ENCODE data around the gene MMP10.

Gene MMP10

DNA sequence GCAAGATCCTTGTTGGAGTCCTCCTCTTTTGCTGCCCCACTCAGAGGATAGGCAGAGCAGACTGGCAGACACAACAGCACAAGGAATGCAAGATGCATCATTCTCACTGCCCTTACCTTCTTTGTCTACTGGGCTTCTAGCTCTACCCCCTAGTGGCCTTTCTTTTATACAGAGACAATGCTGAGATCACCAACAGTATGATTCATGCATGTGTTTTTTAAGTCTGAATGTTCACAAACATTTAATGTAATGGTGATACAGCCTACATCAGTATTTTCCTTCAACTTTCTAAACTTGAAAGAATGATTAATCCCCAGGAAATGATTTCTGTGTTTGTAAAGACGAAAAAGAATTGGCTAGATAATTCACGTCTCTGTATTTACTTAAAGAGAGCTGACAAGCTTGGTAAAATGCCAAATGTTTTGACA is at the start of gene MMP10:
TSS of gene MMP10 (minus strand) at position 138 of the 428 bp plus-strand sequence. CDS start at position 101, 37 bp downstream.
- no peak for DNase-seq (ENCODE audit: low read depth in 2 of 2, low spot score in 1 of 2)

DNA sequence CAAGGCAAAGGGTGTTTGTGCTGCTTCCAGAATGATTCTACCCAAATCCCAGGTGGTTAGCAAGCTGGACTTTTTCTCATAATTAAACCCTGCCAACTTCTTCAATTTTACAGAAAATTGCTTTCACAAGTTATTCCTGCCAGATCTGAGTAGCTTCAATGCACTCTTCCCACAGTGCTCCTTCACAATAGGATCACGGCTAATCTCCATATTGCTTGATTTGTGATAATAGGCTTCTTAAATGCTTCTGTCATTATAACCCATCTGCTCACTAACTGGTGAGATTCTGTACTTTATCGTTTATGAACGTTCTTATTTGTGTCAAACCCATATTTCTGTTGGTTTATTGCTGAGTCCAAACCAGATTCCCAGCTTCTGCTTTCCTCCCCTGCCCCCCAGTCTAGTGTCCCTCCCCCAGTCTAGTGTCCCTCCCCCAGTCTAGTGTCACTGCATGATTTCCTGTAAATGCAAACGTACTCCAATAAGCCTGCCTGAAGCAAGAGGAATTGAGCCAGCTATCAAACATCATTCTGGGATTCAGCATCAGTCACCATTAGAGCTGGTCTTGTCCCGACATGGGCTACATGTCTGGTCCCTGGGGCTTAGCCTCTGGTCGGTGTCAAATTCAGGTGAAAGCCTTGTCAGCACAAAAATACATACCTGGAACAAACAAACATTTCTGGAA is 49.0 kb upstream of the MMP10 start:
- DNase-seq (ENCODE audit: low read depth in 2 of 2, low spot score in 1 of 2): no peak

DNA sequence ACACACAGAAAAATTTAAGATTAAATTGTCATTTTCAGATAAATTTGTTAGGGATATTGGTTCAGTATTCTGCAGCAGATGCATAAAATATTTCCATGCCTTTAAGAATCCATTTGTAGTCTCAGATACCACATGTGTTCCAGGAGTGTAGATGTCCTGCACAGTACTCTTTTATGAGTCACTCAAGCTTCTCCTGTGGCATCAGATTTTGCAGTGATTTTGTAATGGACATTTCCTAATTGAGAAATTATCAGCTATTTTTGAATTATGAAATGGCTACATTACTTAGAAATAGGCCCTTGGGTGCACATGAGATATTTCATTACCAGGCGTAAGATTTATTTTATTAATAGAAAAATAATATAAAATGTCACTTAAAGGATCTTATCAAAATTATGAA is 44.1 kb upstream of the MMP10 start:
- DNase-seq (ENCODE audit: low read depth in 2 of 2, low spot score in 1 of 2): no peak

DNA sequence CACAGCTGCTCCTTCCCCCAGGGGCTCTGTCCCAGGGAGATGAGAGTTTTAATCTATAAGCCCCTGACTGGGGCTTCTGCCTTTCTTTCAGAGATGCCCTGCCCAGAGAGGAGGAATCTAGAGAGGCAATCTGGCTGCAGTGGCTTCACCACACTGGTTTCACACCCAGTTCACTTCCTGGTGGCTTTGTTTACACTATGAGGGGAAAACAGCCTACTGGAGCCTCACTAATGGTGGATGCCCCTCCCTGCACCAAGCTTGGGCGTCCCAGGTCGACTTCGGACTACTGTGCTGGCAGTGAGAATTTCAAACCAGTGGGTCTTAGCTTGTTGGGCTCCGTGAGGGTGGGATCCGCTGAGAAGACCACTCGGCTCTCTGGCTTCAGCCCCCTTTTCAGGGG is 39.1 kb upstream of the MMP10 start:
- no peak for DNase-seq (ENCODE audit: low read depth in 2 of 2, low spot score in 1 of 2)

DNA sequence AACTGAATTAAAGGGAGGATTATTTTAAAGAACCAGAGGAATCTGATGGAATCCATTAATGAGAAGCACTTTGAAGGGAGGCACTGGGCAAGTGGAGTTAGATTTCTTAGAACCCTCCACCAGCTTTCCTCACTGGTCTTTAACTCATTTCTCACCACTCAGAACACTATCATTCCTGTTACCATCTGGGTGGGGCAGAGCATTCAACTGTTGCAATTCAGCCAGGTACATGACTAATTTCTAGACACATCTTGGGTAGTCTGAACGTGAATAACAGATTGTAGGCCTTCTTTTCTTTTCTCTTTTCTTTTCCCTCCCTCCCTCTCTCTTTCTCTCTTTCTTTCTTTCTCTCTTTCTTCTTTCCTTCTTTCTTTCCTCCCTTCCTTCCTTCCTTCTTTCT is 33.1 kb upstream of the MMP10 start:
- no peak for DNase-seq (ENCODE audit: low read depth in 2 of 2, low spot score in 1 of 2)

DNA sequence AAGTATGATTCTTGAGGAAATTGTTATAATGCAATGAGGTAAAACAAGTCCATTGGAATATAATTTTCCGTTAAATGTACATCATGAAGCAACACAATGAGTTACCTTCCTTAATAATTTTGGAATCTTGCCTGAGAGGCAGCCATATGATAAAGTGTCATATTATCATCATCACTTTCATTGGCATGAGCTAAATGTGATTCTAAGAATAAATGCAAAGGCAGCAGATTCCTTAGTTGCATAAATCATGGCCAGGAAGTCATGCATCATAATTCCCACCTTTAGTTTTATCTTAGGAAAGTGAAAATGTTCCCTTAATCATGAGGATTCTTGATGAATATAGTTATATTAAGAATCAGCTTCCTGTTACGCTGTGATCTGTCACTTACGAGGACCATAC is 31.8 kb upstream of the MMP10 start:
- no peak for DNase-seq (ENCODE audit: low read depth in 2 of 2, low spot score in 1 of 2)

DNA sequence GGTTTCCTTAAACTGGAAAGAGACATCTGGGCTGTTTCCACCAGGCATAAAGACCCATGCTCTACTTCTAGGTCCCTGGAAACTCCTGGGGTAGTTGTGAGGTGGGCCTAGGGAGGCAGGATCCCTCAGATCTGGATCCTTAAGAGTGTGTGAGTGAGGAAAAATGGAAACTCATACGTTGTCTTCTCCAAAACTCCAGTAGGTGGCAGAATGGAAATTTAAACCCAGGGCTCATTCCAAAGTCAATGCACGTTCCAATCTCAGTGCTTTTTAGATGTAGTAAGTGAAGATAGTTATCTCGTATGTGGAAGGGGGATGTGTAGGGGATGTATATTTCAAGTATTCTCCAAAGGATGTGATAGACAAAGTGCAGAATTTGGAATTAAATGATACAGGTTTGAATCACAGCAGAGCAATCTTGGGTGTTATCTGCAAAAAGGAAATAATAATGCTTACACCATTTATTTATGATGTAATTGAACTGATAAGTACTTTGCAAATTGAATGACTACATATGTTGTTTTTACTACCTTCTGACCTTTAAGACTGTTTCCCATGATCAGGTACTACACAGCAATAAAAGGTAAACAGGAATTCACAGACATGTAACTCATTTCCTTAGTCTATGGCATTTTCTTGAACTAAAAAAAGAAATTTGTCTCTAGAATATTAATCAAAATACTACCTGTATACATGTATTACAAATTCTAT is 30.7 kb upstream of the MMP10 start:
- no peak for DNase-seq (ENCODE audit: low read depth in 2 of 2, low spot score in 1 of 2)

DNA sequence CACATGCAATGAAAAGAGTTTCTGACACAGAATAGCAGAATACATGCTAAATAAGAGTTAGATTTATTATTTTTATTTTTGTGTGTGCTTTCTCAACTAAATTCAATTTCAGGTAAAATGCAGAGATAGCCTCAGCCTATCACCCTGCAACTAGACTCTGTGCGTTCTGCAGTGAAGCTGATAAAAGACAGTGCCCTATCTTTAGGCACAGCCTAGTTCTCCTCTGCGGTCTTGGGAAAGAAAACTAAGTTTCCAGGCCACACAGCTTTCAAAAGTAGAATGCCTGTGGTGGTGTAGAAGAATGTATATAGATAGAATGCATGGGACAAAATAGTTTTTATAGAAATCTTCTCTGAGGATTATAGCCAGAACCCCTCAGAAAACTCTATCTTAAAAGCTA is 29.5 kb upstream of the MMP10 start:
- DNase-seq (ENCODE audit: low read depth in 2 of 2, low spot score in 1 of 2): no peak

DNA sequence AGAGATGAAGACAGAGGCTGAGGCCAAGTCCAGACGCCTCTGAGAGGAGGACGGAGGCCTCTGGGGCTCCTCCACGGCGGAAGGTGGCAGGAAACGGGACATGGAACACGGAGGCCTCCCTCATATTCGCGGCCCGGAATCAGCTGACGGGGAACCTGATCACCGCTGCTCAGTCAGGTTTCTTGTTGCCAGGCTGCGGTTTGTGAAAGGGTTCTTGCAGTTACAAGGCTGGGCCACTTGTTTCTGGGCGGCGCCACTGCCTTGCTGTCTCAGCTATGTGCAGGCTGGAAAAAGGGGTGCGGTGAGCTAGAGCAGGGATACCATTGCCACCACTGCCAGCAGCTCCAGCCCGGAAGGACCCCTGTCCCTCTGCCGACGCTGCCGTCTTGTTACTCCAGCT is 27.5 kb upstream of the MMP10 start:
- DNase-seq (ENCODE audit: low read depth in 2 of 2, low spot score in 1 of 2): no peak

DNA sequence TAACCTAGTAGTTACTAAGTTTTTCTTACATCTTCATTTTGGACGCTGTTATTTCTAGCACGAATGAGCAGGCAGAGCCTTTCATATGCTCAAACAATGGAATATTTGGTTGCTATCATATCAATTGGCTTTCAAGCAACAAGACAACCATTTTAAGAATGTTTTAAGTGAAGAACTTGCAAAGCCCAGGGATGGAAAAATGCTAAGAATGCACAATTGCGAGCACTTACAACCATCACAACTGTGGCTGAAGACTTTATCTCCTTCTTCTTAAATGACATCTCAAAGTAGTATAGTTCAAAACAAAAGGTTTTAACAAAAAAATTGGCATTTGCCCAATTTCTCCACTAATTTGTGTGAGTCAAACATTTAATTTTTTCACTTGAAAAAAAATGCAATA is 25.9 kb upstream of the MMP10 start:
- no peak for DNase-seq (ENCODE audit: low read depth in 2 of 2, low spot score in 1 of 2)

DNA sequence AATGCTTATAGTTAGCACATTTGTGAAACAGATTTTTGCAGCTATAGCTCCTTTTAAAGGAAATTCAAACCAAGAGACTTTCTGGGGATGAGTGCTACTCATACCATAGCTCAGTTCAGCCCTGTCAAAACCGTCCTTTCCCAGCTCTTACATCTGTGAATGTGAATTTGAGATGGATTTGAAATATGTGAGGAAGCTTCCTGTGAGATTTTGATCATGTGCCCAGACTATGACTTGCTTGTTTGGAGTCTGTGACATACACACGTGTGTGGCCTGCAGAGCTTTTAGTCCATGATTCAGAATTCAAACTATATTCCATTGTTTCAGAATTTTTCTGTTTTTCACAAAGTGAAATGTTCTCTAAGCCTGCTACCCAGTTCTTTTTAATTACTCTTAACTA is 21.9 kb upstream of the MMP10 start:
- no peak for DNase-seq (ENCODE audit: low read depth in 2 of 2, low spot score in 1 of 2)

DNA sequence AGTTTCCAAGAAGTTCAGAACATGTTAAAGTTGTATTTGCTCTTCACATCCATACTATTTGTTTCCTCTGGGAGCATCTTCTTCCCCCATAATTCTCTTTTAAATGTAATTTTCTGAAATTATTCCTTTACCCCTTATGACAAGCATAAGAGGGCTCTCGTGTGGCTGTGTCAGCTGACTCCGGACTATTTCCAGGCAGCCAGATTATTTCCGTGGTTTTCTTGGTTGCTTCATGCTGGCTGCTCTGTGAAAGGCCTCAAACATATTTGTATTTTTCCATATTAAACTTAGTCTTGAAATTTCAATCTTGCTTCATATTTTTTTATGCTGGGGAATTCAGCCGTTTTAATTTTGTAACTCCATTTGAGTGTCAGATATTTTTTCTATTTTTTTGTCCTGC is 20.3 kb upstream of the MMP10 start:
- DNase-seq (ENCODE audit: low read depth in 2 of 2, low spot score in 1 of 2): no peak

DNA sequence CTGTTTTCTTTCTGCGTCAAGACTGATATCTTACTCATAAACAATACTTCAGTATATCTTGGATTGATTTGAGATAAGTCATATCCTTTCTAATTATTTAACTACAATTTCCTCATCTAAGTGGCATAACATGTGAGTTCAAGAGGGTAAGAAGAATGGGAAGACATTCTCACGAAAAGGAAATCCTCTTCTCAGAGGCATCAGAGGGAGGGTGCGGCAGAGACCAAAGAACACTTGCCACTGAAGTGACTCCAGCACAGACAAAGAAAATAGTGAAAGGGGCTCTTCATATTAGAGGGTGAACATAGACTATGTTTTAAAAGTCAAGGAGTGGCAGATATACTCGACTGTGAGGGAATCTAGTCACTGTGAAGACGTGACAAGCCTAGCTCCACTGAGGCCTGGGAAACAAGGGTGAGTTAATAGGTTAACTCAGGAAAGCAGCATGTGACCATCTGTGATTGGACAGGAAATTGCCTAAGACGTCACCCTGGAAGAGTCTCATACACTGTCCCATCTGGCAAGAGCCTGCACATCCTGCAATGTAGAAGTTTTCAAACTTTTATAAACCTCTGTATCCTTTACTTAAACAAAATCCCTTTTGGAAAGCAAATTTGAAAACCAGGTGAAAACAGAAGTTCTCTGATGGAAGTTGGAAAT is 19.4 kb upstream of the MMP10 start:
- DNase-seq (ENCODE audit: low read depth in 2 of 2, low spot score in 1 of 2): no peak

DNA sequence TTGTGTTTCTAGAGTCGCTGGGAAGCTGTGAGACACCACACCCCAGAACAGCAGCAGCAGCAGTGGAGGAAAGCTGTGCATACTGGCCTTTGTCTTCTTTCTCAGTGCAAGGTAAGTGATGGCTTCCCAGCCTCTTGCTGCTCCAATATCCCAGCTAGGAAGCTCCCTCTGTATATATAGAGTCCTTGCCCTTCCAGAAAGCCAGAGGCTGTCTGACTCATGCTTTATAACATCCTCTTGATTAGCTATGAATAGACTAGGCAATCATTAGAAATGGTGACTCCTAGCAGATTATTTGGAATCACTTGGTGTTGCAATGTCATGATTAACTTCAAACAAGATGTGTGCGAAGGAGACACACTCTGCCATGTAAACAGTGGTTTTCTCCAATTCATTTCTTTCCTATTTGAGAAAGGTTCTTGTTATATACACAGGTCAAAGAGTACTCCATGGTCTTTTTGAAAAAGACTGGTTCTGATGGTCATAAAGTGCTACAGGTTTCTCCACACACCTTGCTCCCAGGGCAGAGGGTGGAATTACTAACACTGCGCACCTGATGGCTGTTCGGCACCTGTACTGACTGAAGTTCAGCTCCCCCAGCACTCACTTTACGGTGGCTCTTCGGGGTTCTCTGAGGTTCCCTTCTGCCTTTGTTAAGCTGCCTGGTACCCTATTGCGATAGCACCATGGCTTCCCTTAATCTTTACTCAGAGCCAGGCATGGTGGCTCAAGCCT is 17.8 kb upstream of the MMP10 start, which contains the start of gene MMP1:
TSS of gene MMP1 (minus strand) at position 149 of the 735 bp plus-strand sequence. CDS start at position 81, 68 bp downstream.
- DNase-seq (ENCODE audit: low read depth in 2 of 2, low spot score in 1 of 2): no peak

DNA sequence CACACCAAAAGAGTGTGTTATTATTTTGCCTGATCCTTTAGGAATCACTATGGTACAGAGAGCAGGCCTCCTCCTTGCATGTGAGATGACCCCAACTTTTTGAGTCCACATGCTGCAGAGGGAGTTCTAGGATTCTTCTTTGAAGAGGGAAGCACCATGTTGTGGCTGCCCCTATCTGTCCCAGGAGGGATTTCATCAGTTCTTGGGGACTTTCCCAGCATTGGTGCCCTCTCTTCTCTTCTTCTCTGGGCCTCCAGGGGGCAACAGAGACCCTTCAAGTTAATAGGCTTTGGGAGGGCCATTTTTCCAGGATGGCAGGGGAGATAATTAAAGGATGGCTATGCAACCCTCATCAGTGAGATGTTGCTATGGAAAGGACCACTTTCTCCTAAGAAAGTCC is 14.0 kb upstream of the MMP10 start:
- no peak for DNase-seq (ENCODE audit: low read depth in 2 of 2, low spot score in 1 of 2)

DNA sequence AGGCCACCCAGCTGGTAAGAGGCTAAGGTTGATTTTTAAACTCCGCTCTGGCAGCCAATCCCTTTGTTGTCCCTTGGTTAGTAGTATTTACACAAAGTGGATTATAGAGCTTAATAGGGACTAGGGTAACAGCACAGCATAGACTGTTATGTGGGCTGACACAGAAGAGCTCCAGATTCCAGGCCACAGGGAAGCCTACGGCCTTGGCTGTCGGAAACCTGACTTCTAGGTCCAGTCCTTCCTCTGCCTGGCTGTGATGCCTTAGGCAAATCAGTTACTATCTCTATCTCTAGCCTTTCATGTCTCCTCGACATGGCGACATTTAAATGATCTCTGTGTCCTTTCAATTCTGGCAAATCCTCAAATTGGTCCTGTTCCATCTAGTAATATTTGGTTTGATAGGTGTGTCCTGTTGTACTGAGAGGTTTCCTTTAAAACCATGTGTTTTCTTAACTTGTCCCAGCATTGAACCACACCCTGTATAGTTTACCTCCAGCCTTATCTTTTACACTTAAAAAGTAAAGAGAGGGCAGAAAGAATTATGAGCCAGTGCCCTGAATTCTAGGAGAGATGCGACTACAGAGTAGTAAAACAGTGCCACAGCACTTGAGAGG is 13.4 kb upstream of the MMP10 start:
- no peak for DNase-seq (ENCODE audit: low read depth in 2 of 2, low spot score in 1 of 2)

DNA sequence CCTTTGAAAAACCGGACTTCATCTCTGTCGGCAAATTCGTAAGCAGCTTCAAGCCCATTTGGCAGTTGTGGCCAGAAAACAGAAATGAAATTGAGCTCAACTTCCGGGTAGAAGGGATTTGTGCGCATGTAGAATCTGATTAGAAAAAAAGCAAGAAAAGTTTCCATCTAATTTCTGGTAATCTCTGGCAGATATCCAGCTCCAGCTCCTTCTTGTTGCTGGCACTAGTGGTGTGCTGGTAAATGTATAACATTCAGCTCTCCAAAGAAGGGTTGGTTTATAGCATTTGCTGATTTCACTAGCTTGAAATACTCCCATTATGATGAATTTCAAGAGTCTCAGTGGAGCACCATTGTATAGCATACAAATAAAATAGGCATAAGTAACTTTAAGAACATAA is 12.2 kb upstream of the MMP10 start:
- no peak for DNase-seq (ENCODE audit: low read depth in 2 of 2, low spot score in 1 of 2)

DNA sequence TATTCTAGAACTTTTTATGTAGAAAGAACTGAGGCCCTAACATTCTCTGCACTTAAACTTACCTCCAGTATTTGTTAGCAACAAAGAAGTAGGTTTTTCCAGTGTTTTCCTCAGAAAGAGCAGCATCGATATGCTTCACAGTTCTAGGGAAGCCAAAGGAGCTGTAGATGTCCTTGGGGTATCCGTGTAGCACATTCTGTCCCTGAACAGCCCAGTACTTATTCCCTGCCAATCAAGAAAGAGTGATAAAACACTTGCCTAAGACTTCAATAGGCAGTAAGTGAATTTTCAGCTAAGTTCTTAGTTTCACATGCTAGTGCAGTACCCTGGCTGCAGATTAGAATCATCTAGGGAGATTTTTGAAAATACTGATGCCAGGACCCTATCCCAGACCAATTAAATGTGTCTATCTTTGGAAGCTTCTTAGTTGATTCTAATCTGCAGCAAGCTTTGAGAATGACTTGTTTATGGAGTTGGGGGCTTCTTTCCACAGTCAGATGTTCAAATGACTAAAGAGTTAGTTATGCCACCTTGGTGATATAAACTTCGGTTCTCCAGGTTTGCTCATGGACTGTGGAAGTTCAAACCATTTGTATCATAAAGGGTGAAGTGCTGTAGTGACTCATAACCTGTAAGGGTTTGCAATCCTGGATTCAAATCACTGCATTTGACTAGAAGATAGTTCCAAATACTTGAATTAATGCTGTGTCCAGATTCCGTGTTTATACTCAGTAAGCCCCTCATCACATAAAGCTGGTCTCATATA is 11.0 kb upstream of the MMP10 start:
- no peak for DNase-seq (ENCODE audit: low read depth in 2 of 2, low spot score in 1 of 2)

DNA sequence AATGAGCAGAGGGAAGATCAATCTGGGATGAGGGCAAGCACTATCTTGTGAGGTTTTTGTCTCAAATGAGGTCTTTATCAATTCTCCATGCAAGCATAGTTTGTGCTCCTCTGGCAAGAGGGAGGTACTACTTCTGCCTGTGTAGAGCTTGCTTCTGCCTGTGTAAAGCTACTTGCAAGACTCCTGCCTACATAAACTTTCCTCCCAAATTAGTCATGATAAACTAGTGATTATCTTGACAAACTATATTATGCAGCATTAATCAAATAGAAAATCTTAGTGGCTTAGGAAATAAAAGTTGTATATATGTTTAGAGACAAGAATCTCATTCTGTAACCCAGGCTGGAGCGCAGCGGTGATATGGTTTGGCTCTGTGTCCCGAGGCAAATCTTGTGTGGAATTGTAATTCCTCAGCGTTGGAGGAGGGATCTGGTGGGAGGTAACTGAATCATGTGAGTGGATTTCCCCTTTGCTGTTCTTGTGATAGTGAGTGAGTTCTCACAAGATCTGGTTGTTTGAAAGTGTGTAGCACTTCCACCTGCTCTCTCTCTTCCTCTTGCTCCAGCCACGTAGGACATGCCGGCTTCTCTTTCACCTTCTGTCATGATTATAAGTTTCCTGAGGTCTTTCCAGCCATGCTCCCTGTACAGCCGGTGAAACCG is 8.0 kb upstream of the MMP10 start:
- no peak for DNase-seq (ENCODE audit: low read depth in 2 of 2, low spot score in 1 of 2)

DNA sequence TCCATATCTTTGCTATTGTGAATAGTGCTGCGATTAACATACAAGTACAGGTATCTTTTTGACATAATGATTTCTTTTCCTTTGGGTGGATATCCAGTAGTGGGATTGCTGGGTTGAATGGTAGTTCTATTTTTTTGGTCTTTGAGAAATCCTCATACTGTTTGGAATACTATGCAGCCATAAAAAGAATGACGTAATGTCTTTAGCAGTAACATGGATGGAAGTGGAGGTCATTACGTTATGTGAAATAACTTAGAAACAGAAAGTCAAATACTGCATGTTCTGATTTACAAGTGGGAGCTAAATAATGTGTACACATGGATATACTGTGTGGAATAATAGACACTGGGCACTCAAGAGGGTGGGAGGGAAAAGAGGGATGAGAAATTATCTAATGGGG is 4.0 kb upstream of the MMP10 start:
- DNase-seq (ENCODE audit: low read depth in 2 of 2, low spot score in 1 of 2): no peak
